Skin of body (tissue), 2 donors: ENCODE data around the gene CENPB. TPM values are rescaled to one million over a fixed set of nuclear protein-coding genes. Genes with fewer than 3 reads are reported as not detected.

ENCODE experiments used
- DNase-seq: peaks from one replicate; lab custom pipeline; 2025; lab: John Stamatoyannopoulos, UW
- total RNA-seq: library from RNA; depleted of rRNA; stranded (reverse); fragments of >200 nt; gene quantifications from one replicate; pipeline ENCODE4 v1.2.3, GENCODE V29; 2014

The CENPB gene
- total RNA-seq, 1 donor from 2014 or later, result 30.9 TPM

GRCh38 chr20:3751305-3751674 lies 35.2 kb downstream of the CENPB start:
- no peak for DNase-seq

- DNase-seq, result no peak
Measured at GRCh38 chr20:3749689-3750531, 36.6 kb downstream of the CENPB start.

GRCh38 chr20:3749087-3749688 lies 37.4 kb downstream of the CENPB start:
- no peak for DNase-seq

- DNase-seq, result no peak
Measured at GRCh38 chr20:3748073-3748472, 38.5 kb downstream of the CENPB start.

GRCh38 chr20:3747471-3747870 lies 39.1 kb downstream of the CENPB start:
- no peak for DNase-seq

GRCh38 chr20:3745686-3746173 lies 40.8 kb downstream of the CENPB start:
- no peak for DNase-seq

GRCh38 chr20:3744806-3745685 lies 41.5 kb downstream of the CENPB start:
- no peak for DNase-seq

- no peak for DNase-seq
Measured at GRCh38 chr20:3744037-3744436, 42.5 kb downstream of the CENPB start.

- no peak for DNase-seq
Measured at GRCh38 chr20:3743251-3743650, 43.3 kb downstream of the CENPB start.

- DNase-seq, result no peak
Measured at GRCh38 chr20:3741836-3742458, 44.6 kb downstream of the CENPB start.

- DNase-seq, result no peak
Measured at GRCh38 chr20:3740615-3741301, 45.8 kb downstream of the CENPB start.

GRCh38 chr20:3739926-3740451 lies 46.6 kb downstream of the CENPB start:
- no peak for DNase-seq

- no peak for DNase-seq
Measured at GRCh38 chr20:3739054-3739925, 47.2 kb downstream of the CENPB start.

- no peak for DNase-seq
Measured at GRCh38 chr20:3738111-3739053, 48.2 kb downstream of the CENPB start.

GRCh38 chr20:3735768-3736167 lies 50.8 kb downstream of the CENPB start:
- DNase-seq, result no peak

- no peak for DNase-seq
Measured at GRCh38 chr20:3734111-3734843, 52.3 kb downstream of the CENPB start.
